GM21447 (cell line): ENCODE results near the gene ABCB9.

Experiments used
- ATAC-seq: cut with Tn5 transposase; IDR thresholded peaks from one replicate; pipeline ENCODE4 v1.9.1; 2021; ENCODE audit not compliant: unreplicated experiment

ABCB9 gene

DNA sequence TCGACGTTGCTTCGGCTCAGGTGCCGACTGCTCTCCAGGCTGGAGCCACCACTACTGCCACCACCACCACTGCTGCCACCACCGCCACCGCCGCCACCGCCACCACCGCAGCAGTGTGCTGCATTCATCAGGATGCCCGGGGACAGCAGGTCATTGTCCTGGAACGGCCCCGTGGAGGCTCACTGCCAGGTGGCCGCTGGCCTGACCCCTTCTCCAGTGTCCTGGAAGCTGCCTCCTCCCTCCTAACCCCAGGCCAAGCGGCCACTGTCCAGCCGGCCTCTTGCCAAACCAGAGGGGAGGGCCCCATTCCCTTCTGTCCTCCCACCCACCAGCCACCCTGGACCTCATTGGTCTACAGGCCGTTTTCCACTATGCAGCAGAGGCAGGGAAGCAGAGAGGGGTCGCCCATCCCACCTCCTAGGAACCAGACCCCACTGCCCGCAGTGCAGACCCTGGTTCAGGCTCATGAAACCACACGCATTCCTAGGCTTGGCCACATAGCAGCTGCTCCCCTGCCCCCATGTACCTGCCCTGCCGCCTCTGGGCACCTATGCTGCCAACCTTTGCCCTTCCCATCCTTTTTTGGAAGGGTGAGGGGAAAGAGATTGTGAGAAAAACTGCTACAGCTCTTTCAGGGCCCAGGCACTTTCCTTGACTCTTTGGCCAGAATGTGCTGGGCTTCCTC, 29.4 kb upstream of the ABCB9 start:
- ATAC-seq: no peak

DNA sequence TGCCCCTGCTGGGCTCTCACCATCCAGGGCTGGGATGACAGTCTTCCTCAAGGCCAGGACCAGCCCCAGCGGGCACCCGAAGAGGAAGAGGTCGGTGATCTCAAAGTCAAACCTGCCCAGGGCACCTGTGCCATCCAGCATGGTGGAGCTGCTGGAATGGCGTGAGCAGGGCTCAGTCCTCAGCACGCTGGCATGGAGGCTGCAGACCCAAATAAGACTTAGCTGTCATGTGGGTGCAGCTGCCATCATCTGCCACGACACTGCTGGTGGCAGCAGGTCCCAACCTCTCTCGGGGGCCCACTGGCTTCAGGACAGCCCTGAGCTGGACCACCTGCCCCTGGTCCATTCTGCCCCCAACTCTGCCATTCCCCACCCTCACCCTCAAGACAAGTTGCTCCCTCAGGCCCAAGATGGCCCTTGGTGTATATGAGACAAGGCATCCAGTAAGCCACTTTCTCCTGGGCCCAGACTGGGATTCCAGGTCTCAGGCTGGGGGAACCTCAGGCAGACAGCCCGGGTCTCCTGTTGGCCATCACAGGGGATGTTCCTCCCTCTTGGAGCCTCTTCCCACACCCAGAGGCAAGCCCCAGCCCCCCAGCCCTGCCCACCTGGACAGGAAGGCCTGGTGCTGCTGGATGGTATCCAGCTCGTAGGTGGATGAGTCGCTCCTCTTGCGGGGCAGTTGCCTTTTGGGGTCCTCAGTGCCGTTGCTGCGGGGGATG, 28.7 kb upstream of the ABCB9 start:
- no peak for ATAC-seq

DNA sequence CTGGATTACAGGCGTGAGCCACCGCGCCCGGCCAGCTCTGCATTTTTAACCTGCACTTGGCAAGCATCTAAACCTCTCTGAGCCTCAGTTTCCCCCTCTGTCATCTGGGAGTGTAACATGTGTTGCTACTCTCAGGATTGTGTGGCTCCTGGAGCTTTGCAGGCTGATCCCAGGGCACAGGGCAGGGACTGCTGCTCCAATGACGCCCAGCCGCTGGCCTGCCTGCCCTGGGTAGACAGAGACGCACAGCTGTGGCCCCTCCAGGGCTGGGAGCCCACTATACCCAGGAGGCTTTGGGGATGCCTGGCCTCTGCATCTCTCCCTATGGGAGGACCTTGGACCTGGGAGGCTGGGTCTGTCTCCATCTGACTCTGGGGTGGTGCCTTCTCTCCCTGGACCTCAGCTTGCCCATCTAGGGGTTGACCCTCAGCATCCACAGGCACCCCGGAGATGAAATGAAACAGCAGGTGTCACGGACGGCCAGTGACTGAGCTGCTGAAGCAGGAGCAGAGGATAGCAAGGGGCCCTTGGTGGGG, 27.9 kb upstream of the ABCB9 start:
- ATAC-seq: no peak

DNA sequence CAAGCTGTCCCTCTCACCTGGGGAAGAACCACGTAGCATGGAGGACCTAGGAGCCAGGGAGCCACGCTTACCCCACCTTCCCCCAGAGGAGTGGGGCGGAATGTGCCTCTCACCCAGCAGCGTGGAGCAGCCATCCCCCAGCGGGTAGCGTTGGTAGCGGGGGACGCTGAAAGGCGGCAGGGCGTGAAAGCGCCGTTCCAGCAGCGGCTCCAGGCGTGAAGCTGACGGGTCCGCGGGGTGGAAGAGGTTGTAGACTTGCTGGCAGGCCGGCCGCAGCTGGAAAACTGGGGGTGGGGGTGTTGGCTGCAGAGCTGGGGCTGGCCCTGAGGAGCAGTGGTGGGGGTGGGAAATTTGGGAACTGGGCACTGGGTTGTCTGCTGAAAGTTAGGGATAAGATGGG, 26.1 kb upstream of the ABCB9 start:
- ATAC-seq: no peak

DNA sequence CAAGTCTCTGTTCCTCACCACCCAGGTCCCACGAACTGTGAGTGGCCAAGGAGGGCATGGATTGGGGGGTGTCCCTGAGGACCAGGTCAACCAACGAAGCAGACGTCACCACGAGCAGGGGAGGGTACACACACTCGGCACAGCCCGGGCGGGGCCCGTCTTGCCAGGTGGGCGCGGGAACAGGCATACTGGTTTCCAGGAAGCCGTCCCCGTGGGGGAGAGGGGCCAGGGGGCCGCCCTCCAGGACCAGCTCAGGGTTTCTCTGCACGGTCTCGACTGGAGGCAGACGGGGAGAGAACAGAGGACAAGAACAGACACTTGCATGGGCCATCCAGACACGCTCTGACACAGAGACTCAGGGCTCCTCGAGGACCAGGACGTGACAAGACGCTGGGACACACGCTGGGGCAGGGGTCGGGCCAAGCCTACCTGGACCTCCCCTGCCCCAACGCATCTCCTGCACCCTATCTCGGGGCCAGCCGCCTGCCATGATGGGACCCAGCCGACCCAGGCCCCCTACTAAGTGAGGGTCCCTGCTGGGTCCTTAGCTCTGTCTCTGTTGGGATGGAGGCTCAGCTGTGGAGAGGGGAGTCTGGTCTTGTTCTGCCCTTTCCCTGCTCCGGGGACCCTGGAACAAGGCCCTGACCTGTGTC, 25.5 kb upstream of the ABCB9 start:
- no peak for ATAC-seq

DNA sequence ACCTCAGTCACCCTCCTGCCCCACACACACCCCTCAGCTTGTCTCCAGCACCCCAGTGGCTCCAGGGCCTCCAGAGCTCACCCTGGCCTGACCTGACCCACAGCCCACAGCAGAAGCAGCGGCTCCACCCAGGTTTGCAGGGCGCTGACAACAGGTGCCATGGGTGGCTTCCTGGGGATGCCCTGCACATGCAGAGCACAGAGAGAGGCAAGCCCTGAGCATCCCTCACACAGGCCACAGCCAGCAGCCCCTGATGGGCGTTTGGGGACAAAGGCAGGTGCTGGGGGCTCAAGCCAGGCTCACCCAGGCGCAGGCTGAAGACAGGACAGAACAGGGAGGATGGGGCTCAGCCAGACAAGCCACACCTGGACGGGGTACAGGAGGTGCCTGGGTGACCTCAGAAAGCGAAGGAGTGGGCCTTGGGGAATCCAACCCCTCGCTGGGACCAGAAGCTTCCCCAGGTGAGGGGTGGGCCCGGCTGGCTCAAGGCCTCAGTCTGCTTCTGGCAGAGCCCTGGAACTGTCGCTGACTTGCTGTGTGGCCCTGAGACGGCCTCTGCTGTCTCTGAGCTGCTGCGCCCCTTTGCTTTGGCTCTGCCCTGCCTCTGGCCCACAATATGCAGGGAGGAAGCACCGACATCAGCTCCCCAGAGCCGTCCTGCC, 24.8 kb upstream of the ABCB9 start:
- ATAC-seq: no peak

DNA sequence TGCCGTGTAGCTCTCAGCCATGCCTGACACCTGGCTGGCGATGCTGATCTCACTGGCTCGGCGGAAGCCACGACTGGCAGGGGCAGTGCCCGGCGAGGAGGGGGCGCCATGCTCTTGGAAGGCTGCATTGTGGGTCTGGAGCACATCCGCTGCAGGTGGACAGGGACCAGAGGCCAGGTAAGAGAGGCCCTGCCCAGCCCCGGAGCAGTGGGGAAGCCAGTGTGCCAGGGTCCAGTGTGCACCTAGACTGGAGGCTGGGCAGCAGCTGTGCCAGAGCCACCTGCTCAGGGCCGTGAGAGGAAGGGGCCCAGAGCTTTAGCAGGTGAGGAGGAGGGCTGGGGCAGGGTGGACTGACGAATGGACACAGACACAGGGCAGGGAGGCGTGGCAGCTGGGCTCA, 24.3 kb upstream of the ABCB9 start:
- ATAC-seq: no peak

DNA sequence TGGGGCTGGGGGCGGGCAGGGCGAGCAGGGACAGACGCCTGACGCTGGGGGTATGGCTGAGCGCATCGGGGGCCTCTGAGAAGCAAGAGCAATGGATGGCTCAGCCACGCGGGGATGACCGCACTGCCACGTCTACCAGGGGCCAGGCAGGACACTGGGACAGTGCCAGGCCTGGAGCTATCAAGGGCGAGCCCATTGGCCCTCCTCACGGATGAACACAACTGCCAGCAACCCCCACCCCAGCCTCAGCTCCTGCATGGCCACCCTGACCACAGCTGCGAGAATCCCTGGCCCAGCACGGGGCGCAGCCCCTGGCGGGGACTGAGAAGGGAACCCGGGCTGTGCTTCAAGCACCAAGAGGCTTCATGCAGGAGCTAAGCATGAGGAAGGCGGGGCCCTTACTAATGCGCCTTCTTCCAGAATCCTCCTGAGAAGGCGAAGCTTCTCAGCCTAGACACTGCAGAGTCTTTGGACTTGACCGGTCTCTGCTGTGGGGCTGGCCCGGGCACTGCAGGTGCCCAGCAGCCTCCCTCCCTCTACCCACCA, 23.7 kb upstream of the ABCB9 start:
- ATAC-seq: no peak

DNA sequence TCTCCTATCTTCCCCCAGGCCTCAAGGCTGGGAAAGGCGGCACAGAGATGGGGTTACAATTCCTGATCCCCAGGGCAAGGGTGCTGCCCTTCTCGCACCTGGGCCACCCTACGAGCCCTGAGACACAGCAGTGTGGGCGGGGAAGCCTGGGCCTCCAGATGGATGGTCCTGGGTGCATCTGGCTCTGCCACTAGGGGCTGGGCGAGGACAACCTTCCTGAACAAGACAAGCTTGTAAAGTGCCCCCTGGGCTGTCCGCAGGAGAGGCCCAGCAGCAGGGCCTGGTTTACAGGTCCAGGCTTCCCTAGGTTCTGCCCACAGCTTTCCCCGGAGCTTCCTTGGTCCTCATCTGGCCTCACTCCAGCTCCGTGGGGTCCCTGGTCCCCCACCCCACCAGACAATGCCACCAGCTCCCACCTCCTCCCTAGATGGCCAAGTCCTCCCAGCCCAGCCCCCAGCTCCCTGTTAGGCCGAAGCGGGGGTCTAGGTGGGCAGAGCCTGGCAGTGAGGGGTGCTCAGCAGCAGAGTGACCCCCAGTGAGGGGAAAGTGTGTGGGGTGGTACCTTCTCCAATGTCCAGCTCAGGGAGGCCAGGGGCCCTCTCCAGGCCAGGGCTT, 23.1 kb upstream of the ABCB9 start:
- ATAC-seq: no peak

DNA sequence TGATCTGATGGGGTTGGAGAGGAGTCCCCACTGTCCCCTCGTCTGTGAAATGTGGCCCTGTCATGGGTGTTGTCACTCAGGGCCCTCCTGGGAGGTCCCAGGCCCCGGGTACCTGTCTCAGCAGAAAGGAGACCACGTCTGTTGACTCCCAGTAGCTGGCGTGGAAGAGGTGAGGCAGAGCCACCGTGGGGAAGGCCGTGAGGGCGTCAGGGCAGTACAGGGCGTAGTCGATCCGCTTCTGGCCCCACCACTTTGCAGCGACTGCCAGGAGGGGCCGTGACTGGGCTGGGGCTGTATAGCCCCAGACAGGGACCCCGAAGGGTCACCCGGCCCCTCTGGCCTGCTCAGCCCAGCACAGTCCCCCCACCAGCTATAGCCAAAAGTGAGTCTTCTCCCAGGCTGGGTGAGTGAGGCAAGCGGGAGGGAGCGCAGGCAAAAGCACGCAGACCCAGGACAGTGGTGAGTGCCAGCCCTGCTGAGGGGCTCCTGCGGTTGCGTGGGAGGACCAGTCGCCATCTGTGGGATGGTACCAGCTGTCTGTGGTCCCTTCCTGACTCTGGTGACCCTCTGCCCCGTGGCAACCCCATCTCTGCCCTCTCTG, 22.4 kb upstream of the ABCB9 start:
- no peak for ATAC-seq

DNA sequence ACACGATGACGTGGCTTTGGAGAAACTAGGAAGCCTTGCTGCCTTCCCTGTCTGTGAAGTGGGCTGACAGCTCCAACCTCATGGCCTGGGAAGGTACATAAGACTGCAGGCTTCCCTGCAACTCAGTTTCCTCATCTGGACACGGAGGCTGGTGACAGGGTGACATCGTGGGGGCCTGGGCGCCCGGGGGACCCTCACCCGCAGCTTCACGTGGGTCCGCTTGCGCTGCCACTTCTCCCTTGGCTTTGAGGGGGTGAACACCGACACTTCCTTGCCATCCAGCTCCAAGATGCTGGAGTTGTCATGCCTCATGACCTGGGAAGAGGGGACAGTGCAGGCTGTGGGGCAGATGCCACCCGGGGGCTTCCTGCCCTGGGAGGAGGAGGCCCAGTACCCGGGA, 21.8 kb upstream of the ABCB9 start:
- no peak for ATAC-seq

DNA sequence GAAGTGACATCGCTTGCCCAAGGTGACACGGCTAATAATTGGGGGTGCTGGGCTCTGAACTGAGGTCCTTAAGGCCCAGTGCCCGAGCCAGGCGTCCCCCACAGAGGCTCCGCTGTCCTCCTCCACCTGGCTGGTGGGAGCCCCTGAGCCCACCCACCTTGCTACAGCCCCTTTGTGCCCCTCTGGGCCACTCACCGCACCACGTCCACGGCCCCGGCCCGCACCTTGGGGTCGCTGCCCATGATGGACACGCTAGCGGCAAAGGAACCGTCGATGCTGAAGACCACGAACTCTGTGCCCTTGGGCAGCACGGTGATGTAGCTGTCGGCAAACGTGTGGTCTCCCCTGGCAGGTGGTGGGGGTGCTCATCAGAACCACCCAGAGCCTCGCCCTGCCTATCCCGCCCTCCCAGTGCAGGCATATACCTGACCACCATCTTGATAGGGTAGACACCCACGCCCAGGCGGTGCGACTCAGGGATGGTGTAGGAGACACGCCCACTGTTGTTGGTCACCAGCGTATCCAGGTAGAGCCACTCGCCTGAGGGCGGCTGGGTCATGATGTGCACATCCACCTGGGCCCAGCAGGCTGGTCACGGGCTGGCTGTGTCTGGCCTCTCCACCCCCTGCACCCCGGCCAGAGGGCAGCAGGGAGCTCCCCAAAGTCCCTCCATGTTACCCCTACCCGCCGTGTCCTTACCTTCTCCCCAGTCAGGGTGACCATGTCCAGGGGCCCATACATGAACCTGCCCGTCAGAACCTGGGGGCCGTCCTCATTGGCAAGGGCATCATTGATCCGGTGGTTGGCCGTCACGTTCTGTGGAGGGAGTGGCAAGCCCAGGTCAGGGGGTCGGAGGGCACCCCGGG, 21.1 kb upstream of the ABCB9 start:
- ATAC-seq: no peak

DNA sequence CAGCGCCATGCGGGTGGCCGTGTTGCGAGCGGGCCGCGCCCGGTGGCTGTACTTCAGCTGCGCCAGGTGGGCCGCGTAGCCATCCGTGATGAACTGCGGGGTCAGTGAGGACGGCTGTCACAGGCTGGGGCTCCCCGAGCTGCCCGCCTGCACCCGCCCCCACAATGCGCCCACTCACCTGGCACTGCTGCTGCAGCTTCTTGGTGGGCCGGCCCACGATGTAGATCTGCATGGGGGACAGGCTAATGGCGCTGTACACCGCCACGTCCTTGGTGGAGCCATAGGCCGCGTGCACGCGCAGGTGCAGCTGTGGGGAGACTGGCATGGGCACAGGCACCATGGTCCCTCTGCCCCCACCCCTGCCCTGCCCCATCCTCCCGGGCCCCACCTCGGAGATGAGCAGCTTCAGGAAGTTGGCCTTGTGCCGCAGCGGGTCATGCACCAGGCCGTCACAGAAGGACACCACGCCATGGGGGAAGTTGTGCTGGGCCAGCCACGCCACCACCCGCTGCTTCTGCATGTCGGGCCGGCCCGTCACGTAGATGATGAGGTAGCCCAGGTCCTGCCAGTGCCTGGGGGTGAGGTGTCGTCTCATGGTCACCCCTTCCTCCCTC, 20.1 kb upstream of the ABCB9 start:
- no peak for ATAC-seq

DNA sequence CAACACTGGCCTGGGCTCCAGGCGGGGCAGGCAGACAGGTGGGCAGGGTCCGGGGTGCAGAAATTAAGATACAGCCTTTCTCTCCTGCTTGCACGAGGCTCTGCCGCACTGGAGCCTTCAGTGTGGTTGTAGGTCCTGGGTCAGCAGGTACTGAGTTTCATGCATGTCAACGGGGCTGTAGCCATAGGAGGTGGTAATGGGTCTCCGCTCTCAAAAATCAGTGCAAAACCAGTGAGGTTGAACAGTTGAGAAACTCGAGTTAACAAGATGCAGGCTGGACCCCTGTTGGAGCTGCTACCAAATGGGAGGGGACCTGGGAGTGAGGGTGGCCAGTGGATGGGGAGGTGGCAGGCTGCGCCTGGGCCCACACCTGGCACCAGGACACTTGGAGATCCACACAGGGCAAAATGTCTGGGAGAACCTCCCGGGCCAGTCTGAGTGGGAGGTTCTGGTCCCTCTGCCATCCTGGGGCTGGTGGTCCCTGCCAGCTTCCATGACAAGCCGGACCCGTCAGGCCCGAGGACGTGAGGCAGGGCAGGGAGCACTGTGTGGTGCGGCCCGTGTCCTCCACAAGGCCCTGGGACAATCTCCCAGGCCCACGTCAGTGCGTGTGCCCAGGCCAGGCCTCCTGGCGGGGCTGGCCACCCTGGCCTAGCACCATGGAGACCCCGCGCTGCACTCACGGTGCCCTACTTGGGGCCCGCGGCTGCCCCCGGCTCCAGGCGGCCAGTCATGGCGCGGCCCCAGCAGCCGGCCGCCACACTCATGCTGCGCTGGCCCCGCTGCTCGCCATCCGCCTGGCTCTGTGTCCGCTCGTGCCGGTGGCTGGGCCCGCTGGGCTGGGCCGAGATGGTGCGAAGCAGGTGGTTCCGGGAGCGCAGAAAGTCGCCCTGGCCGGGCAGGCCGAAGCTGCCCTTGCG, 19.3 kb upstream of the ABCB9 start:
- no peak for ATAC-seq

DNA sequence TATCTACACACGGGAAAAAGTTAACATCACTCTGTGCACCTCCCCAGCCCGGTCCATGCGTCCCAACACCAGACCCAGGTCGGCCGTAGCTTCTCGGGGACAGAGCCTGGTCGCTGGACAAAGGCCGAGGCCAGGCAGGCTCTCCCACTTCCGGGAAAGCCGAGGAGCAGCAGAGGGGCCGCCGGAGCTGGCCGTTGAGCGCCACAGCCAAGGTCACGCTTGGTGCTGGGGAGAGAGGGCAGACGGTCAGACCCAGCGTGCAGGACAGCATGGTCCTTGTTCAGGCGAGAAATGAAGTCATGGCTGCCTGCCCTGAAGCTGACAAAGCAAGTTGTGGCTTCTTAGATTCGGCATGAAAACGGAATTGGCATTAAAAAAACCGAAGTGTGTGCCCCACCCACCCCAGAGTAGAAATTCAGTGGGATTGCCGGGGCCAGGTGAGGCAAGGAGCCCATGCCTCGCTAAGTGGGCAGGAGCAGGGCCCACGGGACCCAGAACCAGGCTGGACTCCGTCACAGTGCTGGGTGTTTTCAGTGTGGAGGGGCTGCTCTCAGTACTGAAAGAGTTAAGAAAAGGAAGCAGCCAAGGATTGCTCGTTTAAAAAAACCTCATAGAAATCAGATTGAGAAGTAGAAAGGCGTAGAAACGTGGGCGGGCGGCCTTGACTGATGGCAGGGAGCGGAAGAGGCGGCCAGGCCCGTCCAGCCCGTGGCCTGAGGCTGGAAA, 18.5 kb upstream of the ABCB9 start:
- ATAC-seq: no peak

DNA sequence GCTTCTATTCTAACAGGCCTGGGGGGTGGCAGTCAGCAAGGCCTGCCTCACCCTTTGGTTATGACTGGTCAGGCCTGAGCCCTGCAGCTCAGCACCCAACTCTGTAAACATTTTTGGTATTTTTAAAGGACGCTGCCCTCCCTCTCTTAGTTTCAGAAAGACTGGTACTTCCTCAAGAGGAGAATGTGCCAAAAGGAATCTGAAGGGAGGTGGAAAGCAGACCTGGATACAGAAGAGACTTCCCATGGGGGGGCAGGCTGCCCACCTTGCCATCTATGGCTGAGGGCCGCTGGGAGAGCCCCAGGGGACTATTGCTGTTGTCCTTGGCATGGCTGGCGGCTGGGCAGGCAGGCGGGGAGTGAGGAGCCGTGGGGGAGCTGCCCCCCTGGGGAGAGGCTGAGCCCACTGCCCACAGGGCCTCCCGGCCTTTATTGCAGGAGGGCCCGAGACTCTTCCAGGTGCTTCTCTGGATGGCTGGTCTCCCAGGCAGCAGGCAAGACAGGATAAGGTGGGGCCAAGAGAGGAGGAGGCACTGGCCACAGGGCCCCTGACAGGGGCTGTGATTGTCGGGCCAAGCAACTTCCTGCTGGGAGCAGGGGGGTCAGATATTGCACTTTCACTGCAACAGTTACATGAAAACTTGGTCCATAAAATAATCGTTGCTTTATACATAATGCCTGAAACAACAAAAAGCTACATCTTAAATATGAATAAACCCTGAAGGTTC, 17.7 kb upstream of the ABCB9 start:
- no peak for ATAC-seq
